ENCODE data around the gene INO80. TPM values are rescaled to one million over a fixed set of nuclear protein-coding genes. Genes with fewer than 3 reads are reported as not detected.
"Not testable (repeated sequence)": the region's sequence is repeated elsewhere in the genome, so short reads cannot be mapped to it uniquely, and the experiment has no call there.

The INO80 gene
- polyA plus RNA-seq, 4 donors, result 6.9 to 18.7 (median 11.5) TPM

DNA sequence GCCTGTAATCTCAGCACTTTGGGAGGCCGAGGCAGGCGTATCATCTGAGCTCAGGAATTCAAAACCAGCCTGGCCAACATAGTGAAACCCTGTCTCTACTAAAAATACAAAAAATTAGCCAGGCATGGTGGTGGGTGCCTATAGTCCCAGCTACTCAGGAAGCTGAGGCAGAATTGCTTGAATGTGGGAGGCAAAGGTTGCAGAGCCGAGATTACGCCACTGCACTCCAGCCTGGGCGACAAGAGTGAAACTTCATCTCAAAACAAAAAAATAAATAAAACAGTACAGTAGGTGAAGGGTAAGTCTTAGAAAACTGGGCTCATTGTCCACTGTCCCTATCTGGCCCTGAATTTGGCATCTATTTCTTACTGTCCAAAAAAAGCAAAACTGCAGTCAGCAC, 37.2 kb downstream of the INO80 start:
- not testable (repeated sequence) for H3K9me3 ChIP-seq (ENCODE audit: control insufficient read depth in 2 of 2, insufficient read depth in 1 of 2, low read depth in 1 of 2, low read length in 1 of 2); FAIRE-seq; H3K4me1 ChIP-seq (ENCODE audit: control insufficient read depth in 3 of 3, insufficient read depth in 2 of 3, low read depth in 1 of 3, low read length in 2 of 3); DNase-seq; H3K27ac ChIP-seq (ENCODE audit: low read depth in 1 of 3, low read length in 2 of 3); H3K4me3 ChIP-seq (ENCODE audit: low read depth in 1 of 3, low read length in 3 of 3); H3K27me3 ChIP-seq (ENCODE audit: control insufficient read depth in 3 of 3, insufficient read depth in 3 of 3, low read length in 3 of 3)
- 86 to 97% (median 93%) methylated on average over 5 of the region's 5 CpGs for WGBS, 3 donors
- peaks cover 16 to 68% (median 17%) of the 10 kb centered on the region in 3 donors for H3K36me3 ChIP-seq (ENCODE audit: control insufficient read depth in 3 of 3, insufficient read depth in 2 of 3, low read depth in 1 of 3, low read length in 3 of 3)

DNA sequence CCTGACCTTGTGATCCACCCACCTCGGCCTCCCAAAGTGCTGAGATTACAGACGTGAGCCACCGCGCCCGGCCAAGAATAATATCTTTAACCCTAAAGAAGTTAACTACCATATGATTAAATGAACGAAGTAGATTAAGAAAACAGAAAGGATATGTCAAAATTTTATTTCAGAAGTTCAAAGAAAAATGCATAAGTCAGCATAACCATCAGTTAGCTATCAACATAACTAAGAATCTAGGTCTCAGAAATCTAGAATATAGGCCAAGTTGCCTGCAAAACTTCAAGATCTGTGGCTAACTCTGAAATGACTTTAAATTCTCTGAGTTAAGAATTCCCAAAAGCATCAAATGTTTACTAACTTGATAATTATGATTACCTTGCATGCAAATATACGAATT, 38.0 kb downstream of the INO80 start:
- no peak overlapping the region for H3K27ac ChIP-seq (ENCODE audit: low read depth in 1 of 3, low read length in 2 of 3)
- no peaks in the 10 kb centered on the region for H3K4me1 ChIP-seq (ENCODE audit: control insufficient read depth in 3 of 3, insufficient read depth in 2 of 3, low read depth in 1 of 3, low read length in 2 of 3)
- H3K9me3 ChIP-seq (ENCODE audit: control insufficient read depth in 2 of 2, insufficient read depth in 1 of 2, low read depth in 1 of 2, low read length in 1 of 2), result no peaks in the 10 kb centered on the region
- WGBS, 3 donors, result 90 to 95% (median 91%) methylated on average over 7 of the region's 7 CpGs
- FAIRE-seq, result no peak
- DNase-seq, result no peak
- peaks cover 18 to 67% (median 24%) of the 10 kb centered on the region in 3 donors for H3K36me3 ChIP-seq (ENCODE audit: control insufficient read depth in 3 of 3, insufficient read depth in 2 of 3, low read depth in 1 of 3, low read length in 3 of 3)
- H3K27me3 ChIP-seq (ENCODE audit: control insufficient read depth in 3 of 3, insufficient read depth in 3 of 3, low read length in 3 of 3), result no peaks in the 10 kb centered on the region
- H3K4me3 ChIP-seq (ENCODE audit: low read depth in 1 of 3, low read length in 3 of 3), result no peak overlapping the region

DNA sequence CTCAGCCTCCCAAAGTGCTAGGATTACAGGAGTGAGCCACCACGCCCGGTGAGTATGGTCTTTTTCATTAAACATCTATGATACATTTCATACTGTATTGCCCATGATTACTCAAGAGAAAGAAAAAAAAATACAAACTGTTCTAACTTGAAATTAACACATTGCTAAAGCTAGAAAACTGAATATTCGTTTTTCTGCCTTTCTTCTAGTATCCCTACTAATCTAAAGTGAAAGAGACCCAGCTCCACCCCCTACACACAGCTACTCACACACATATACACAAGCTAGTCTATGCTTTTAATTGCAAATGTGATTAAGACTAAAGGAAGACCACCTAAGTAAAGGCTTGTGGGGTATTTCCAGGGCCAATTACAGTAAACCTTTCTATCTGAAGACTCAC, 43.1 kb downstream of the INO80 start:
- Histone ChIP-seq H3K4me1 (ENCODE audit: control insufficient read depth in 3 of 3, insufficient read depth in 2 of 3, low read depth in 1 of 3, low read length in 2 of 3) (no peaks in the 10 kb centered on the region), H3K4me3 (ENCODE audit: low read depth in 1 of 3, low read length in 3 of 3) (no peak overlapping the region), H3K36me3 (ENCODE audit: control insufficient read depth in 3 of 3, insufficient read depth in 2 of 3, low read depth in 1 of 3, low read length in 3 of 3) (peaks cover 16 to 64% (median 22%) of the 10 kb centered on the region in 3 donors), H3K27ac (ENCODE audit: low read depth in 1 of 3, low read length in 2 of 3) (no peak overlapping the region), H3K27me3 (ENCODE audit: control insufficient read depth in 3 of 3, insufficient read depth in 3 of 3, low read length in 3 of 3) (no peaks in the 10 kb centered on the region), H3K9me3 (ENCODE audit: control insufficient read depth in 2 of 2, insufficient read depth in 1 of 2, low read depth in 1 of 2, low read length in 1 of 2) (no peaks in the 10 kb centered on the region)
- no peak for FAIRE-seq
- 93 to 97% (median 93%) methylated on average over 3 of the region's 3 CpGs for WGBS, 3 donors
- no peak for DNase-seq

DNA sequence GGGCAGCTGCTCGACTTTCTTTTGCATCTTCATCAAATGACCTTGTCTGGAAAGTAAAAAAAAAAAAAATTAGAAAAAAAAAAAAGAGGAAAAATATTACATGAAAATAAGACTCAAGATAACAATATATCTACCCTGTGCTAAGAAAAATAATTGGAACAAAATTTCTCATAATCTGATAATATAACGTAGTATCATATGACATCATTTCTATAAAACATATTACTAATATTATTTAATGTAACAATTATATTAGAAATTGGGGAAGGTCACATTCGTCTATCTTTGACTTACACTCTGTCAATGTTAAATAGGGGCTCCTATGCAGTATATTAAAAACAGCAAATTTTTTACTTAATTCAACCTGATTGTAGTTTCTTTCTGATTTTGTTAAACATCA, 44.1 kb downstream of the INO80 start:
- peaks cover 16 to 60% (median 24%) of the 10 kb centered on the region in 3 donors for H3K36me3 ChIP-seq (ENCODE audit: control insufficient read depth in 3 of 3, insufficient read depth in 2 of 3, low read depth in 1 of 3, low read length in 3 of 3)
- H3K27me3 ChIP-seq (ENCODE audit: control insufficient read depth in 3 of 3, insufficient read depth in 3 of 3, low read length in 3 of 3), result no peaks in the 10 kb centered on the region
- no peaks in the 10 kb centered on the region for H3K4me1 ChIP-seq (ENCODE audit: control insufficient read depth in 3 of 3, insufficient read depth in 2 of 3, low read depth in 1 of 3, low read length in 2 of 3)

DNA sequence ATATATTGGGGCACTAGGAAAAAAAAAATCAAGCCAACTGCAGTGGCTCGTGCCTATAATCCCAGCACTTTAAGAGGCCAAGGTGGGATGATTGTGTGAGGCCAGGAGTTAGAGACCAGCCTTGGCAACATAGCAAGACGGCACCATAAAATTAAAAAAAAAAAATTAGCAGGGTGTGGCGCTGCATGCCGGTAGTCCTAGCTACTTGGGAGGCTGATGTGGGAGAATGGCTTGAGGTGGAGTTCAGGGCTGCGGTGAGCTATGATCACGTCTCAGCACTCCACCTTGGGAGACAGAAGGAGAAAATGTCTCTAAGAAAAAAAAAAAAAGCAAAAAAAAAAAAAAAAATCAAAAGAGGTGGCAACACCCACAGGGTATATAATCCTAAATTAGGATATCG, 49.6 kb downstream of the INO80 start:
- WGBS, 3 donors, result 79 to 89% (median 86%) methylated on average over 7 of the region's 7 CpGs
- Histone ChIP-seq H3K27ac (ENCODE audit: low read depth in 1 of 3, low read length in 2 of 3) (no peak overlapping the region), H3K36me3 (ENCODE audit: control insufficient read depth in 3 of 3, insufficient read depth in 2 of 3, low read depth in 1 of 3, low read length in 3 of 3) (peaks cover 17 to 56% (median 18%) of the 10 kb centered on the region in 3 donors), H3K4me1 (ENCODE audit: control insufficient read depth in 3 of 3, insufficient read depth in 2 of 3, low read depth in 1 of 3, low read length in 2 of 3) (no peaks in the 10 kb centered on the region), H3K9me3 (ENCODE audit: control insufficient read depth in 2 of 2, insufficient read depth in 1 of 2, low read depth in 1 of 2, low read length in 1 of 2) (peaks cover 0 to 10% of the 10 kb centered on the region in 2 donors), H3K27me3 (ENCODE audit: control insufficient read depth in 3 of 3, insufficient read depth in 3 of 3, low read length in 3 of 3) (no peaks in the 10 kb centered on the region), H3K4me3 (ENCODE audit: low read depth in 1 of 3, low read length in 3 of 3) (no peak overlapping the region)
- no peak for FAIRE-seq
- DNase-seq, result no peak

More for the DNA sequence above, 44.1 kb downstream of the INO80 start:
- H3K27ac ChIP-seq (ENCODE audit: low read depth in 1 of 3, low read length in 2 of 3), result no peak overlapping the region
- H3K4me3 ChIP-seq (ENCODE audit: low read depth in 1 of 3, low read length in 3 of 3), result no peak overlapping the region
- 95 to 98% (median 97%) methylated on average over 3 of the region's 3 CpGs for WGBS, 3 donors
- no peak for FAIRE-seq
- no peak for DNase-seq
- no peaks in the 10 kb centered on the region for H3K9me3 ChIP-seq (ENCODE audit: control insufficient read depth in 2 of 2, insufficient read depth in 1 of 2, low read depth in 1 of 2, low read length in 1 of 2)

DNA sequence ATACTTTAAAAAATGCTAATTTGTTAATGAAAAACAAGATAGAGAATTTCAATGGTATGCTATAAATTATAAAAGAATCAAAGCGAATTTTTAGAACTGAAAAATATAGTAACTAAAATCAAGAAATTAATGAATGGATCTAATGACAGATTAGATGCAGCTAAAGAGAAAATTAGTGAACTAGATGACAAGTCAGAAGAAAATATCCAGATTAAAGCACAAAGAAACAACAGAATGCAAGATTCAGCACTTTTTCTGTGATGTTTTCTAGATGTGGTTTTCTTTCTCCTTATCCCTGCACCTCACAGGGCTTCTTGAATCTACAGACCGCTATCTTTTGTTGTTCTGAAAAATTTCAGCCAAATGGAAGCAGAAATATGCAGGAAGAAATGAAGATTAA, 54.4 kb downstream of the INO80 start:
- DNase-seq (no peak), FAIRE-seq (no peak)
- Histone ChIP-seq H3K27me3 (ENCODE audit: control insufficient read depth in 3 of 3, insufficient read depth in 3 of 3, low read length in 3 of 3) (no peaks in the 10 kb centered on the region), H3K4me1 (ENCODE audit: control insufficient read depth in 3 of 3, insufficient read depth in 2 of 3, low read depth in 1 of 3, low read length in 2 of 3) (no peaks in the 10 kb centered on the region), H3K27ac (ENCODE audit: low read depth in 1 of 3, low read length in 2 of 3) (no peak overlapping the region), H3K36me3 (ENCODE audit: control insufficient read depth in 3 of 3, insufficient read depth in 2 of 3, low read depth in 1 of 3, low read length in 3 of 3) (peaks cover 18 to 62% (median 18%) of the 10 kb centered on the region in 3 donors), H3K4me3 (ENCODE audit: low read depth in 1 of 3, low read length in 3 of 3) (no peak overlapping the region), H3K9me3 (ENCODE audit: control insufficient read depth in 2 of 2, insufficient read depth in 1 of 2, low read depth in 1 of 2, low read length in 1 of 2) (peaks cover 0 to 16% of the 10 kb centered on the region in 2 donors)
- 98 to 100% (median 99%) methylated on average over 2 of the region's 2 CpGs for WGBS, 3 donors

DNA sequence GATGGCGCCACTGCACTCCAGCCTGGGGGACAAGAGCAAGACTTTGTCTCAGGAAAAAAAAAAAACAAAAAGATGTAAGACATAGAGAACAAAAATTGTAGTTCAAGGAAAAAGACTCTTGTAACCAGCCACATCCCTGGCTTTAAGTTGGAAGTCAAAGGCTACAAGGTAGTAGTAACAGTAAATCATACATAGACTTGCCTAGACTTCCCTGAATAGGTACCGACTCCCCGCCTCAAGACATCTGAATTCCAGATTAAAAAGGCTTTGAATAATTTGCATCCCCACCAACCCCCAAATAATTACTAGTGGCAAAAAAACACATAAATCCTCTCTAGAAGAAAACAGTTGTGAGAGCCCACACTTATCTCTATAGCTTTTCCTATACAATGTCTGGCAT, 55.6 kb downstream of the INO80 start:
- H3K9me3 ChIP-seq (ENCODE audit: control insufficient read depth in 2 of 2, insufficient read depth in 1 of 2, low read depth in 1 of 2, low read length in 1 of 2), result peaks cover 0 to 16% of the 10 kb centered on the region in 2 donors
- WGBS, 3 donors, result 95 to 99% (median 98%) methylated on average over 3 of the region's 3 CpGs
- FAIRE-seq (no peak), DNase-seq (no peak)
- H3K27me3 ChIP-seq (ENCODE audit: control insufficient read depth in 3 of 3, insufficient read depth in 3 of 3, low read length in 3 of 3), result no peaks in the 10 kb centered on the region
- no peak overlapping the region for H3K27ac ChIP-seq (ENCODE audit: low read depth in 1 of 3, low read length in 2 of 3)
- peaks cover 18 to 57% (median 21%) of the 10 kb centered on the region in 3 donors for H3K36me3 ChIP-seq (ENCODE audit: control insufficient read depth in 3 of 3, insufficient read depth in 2 of 3, low read depth in 1 of 3, low read length in 3 of 3)
- H3K4me1 ChIP-seq (ENCODE audit: control insufficient read depth in 3 of 3, insufficient read depth in 2 of 3, low read depth in 1 of 3, low read length in 2 of 3), result no peaks in the 10 kb centered on the region
- H3K4me3 ChIP-seq (ENCODE audit: low read depth in 1 of 3, low read length in 3 of 3), result no peak overlapping the region

DNA sequence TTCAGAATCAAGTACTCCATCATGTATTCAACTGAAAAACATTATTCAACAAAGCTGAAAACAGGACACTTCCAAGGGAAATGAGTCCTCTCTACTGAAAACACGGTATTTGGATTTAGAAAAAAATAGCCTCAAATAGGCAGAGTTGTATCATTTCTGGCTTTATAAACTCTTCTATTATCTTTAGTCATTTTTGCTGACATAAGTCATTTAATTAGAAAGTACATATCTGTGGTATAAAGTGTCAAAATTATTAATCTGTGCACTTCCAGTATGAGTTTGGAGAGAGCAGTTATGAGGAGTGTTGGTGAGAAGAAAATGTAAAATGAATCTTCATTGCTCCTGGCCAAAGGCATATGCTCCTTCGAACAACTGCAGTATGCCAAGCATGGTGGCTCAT, 59.3 kb downstream of the INO80 start:
- Histone ChIP-seq H3K9me3 (ENCODE audit: control insufficient read depth in 2 of 2, insufficient read depth in 1 of 2, low read depth in 1 of 2, low read length in 1 of 2) (peaks cover 0 to 7% of the 10 kb centered on the region in 2 donors), H3K27me3 (ENCODE audit: control insufficient read depth in 3 of 3, insufficient read depth in 3 of 3, low read length in 3 of 3) (no peaks in the 10 kb centered on the region), H3K36me3 (ENCODE audit: control insufficient read depth in 3 of 3, insufficient read depth in 2 of 3, low read depth in 1 of 3, low read length in 3 of 3) (peaks cover 16 to 51% (median 24%) of the 10 kb centered on the region in 3 donors), H3K27ac (ENCODE audit: low read depth in 1 of 3, low read length in 2 of 3) (no peak overlapping the region), H3K4me1 (ENCODE audit: control insufficient read depth in 3 of 3, insufficient read depth in 2 of 3, low read depth in 1 of 3, low read length in 2 of 3) (no peaks in the 10 kb centered on the region), H3K4me3 (ENCODE audit: low read depth in 1 of 3, low read length in 3 of 3) (no peak overlapping the region)
- no peak for FAIRE-seq
- whole genome bisulfite sequencing, 3 donors, result 80 to 89% (median 81%) methylated on average over 2 of the region's 2 CpGs
- no peak for DNase-seq

DNA sequence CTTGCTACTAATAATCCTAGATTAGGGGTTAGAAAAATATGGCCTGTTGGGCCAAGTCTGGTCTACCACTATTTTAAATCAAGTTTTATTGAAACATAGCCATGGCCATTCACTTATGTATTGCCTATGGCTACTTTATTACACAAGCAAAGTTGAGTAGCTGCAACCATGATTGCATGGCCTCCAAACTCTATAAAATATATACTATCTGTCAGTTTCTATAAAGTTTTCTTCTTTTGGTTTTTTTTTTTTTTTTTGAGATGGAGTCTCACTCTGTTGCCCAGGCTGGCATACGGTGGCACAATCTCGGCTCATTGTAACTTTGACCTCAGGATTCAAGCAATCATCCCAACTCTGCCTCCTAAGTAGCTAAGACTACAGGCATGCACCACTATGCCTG, 60.4 kb downstream of the INO80 start:
- no peak overlapping the region for H3K4me3 ChIP-seq (ENCODE audit: low read depth in 1 of 3, low read length in 3 of 3)
- H3K27ac ChIP-seq (ENCODE audit: low read depth in 1 of 3, low read length in 2 of 3), result no peak overlapping the region
- H3K4me1 ChIP-seq (ENCODE audit: control insufficient read depth in 3 of 3, insufficient read depth in 2 of 3, low read depth in 1 of 3, low read length in 2 of 3), result no peaks in the 10 kb centered on the region
- H3K36me3 ChIP-seq (ENCODE audit: control insufficient read depth in 3 of 3, insufficient read depth in 2 of 3, low read depth in 1 of 3, low read length in 3 of 3), result peaks cover 17 to 52% (median 24%) of the 10 kb centered on the region in 3 donors
- no peaks in the 10 kb centered on the region for H3K27me3 ChIP-seq (ENCODE audit: control insufficient read depth in 3 of 3, insufficient read depth in 3 of 3, low read length in 3 of 3)
- no peaks in the 10 kb centered on the region for H3K9me3 ChIP-seq (ENCODE audit: control insufficient read depth in 2 of 2, insufficient read depth in 1 of 2, low read depth in 1 of 2, low read length in 1 of 2)
- FAIRE-seq, result no peak
- DNase-seq, result no peak
- WGBS, 3 donors, result 96 to 98% (median 98%) methylated on average over 2 of the region's 2 CpGs
